Activated T-helper 1 cell treated with anti-CD3 and anti-CD28 coated beads, Interleukin-12 subunit alpha, Interleukin-12 subunit beta, Interleukin-2, Interleukin-4 antibody, amounts not matched to agents 30 ng/mL and 10 ng/mL and 1 ng/mL, durations not matched to agents 14 hours and 24 hours and 36 hours (primary cell): ENCODE measurements around the gene ZNF710. TPM values are rescaled to one million over a fixed set of nuclear protein-coding genes. Genes with fewer than 3 reads are reported as not detected.
A peak's percentile ranks its signal among the peaks of the same experiment; 100 is the strongest.

ENCODE experiments used
- DNase-seq: peaks from one replicate; pipeline ENCODE4 v3.0.0; 2021; ENCODE audit warnings: low spot score
- H3K27ac Mint-ChIP-seq: one replicate; pipeline ENCODE4 v1.8.0; 2021; ENCODE audit warnings: mild to moderate bottlenecking, mixed read lengths
- H3K27me3 Mint-ChIP-seq: one replicate; pipeline ENCODE4 v1.8.0; 2022; ENCODE audit warnings: mild to moderate bottlenecking, moderate library complexity, mixed read lengths; ENCODE audit not compliant: insufficient read depth
- H3K36me3 Mint-ChIP-seq: one replicate; pipeline ENCODE4 v1.8.0; 2021; ENCODE audit warnings: low read depth, mixed read lengths
- H3K4me1 Mint-ChIP-seq: one replicate; pipeline ENCODE4 v1.8.0; 2021; ENCODE audit warnings: low read depth, mixed read lengths
- H3K4me3 Mint-ChIP-seq: one replicate; pipeline ENCODE4 v1.8.0; 2021; ENCODE audit warnings: mild to moderate bottlenecking, moderate library complexity, mixed read lengths
- H3K9me3 Mint-ChIP-seq: one replicate; pipeline ENCODE4 v1.8.0; 2021; ENCODE audit warnings: mixed read lengths
- intact Hi-C: fragments of 100-400 bp; cut with micrococcal nuclease; formaldehyde crosslinking; loops from one replicate; pipeline ENCODE4 v1.15.1; 2024
- total RNA-seq: library from RNA; stranded (reverse); gene quantifications from 2 replicates; pipeline ENCODE4 v1.2.3, GENCODE V29; 2022

Gene ZNF710
- total RNA-seq, 1 donor from 2014 or later: 23.1 TPM

GRCh38 chr15:90028376-90028944, 27.3 kb downstream of the ZNF710 start:
- Mint-ChIP-seq H3K4me3 (no peak overlapping the region), H3K27me3 (no peaks in the 10 kb centered on the region), H3K27ac (no peak overlapping the region), H3K36me3 (peaks cover 5% of the 10 kb centered on the region), H3K9me3 (peaks cover 4% of the 10 kb centered on the region), H3K4me1 (peaks cover 34% of the 10 kb centered on the region)
- DNase-seq: no peak
- intact Hi-C loops: no loop called here

- H3K4me1 Mint-ChIP-seq: peaks cover 40% of the 10 kb centered on the region
- intact Hi-C loops: no loop called here
- H3K4me3 Mint-ChIP-seq: no peak overlapping the region
- H3K9me3 Mint-ChIP-seq: peaks cover 4% of the 10 kb centered on the region
- H3K27me3 Mint-ChIP-seq: no peaks in the 10 kb centered on the region
- peaks cover 5% of the 10 kb centered on the region for H3K36me3 Mint-ChIP-seq
- no peak for DNase-seq
- no peak overlapping the region for H3K27ac Mint-ChIP-seq
These were observed 27.9 kb downstream of the ZNF710 start for GRCh38 chr15:90029024-90029423.

GRCh38 chr15:90030376-90030775, 29.3 kb downstream of the ZNF710 start:
- Mint-ChIP-seq H3K4me3 (no peak overlapping the region), H3K27ac (no peak overlapping the region), H3K27me3 (no peaks in the 10 kb centered on the region), H3K4me1 (peaks cover 47% of the 10 kb centered on the region), H3K36me3 (peaks cover 5% of the 10 kb centered on the region), H3K9me3 (peaks cover 4% of the 10 kb centered on the region)
- DNase-seq: no peak
- intact Hi-C loops: loop anchor here (2.0 to 10.0 kb wide), 2 partner anchors 18 to 374 kb away; no protein-coding TSS in a partner anchor

GRCh38 chr15:90031231-90031791, 30.2 kb downstream of the ZNF710 start:
- Mint-ChIP-seq H3K36me3 (peaks cover 6% of the 10 kb centered on the region), H3K27ac (peak overlapping the region; percentile 44), H3K4me1 (peaks cover 56% of the 10 kb centered on the region), H3K9me3 (peaks cover 4% of the 10 kb centered on the region), H3K27me3 (no peaks in the 10 kb centered on the region), H3K4me3 (peak overlapping the region; percentile 30)
- no peak for DNase-seq
- intact Hi-C loops: loop anchor here (2.0 to 10.0 kb wide), 2 partner anchors 19 to 373 kb away; no protein-coding TSS in a partner anchor

- Mint-ChIP-seq H3K4me1 (peaks cover 70% of the 10 kb centered on the region), H3K4me3 (no peak overlapping the region), H3K27ac (peak overlapping the region; percentile 25), H3K27me3 (no peaks in the 10 kb centered on the region), H3K9me3 (peaks cover 4% of the 10 kb centered on the region), H3K36me3 (peaks cover 6% of the 10 kb centered on the region)
- no peak for DNase-seq
- intact Hi-C loops: loop anchor here (10.0 kb wide), 1 partner anchor 372 kb away; no protein-coding TSS in a partner anchor
These were observed 31.9 kb downstream of the ZNF710 start for GRCh38 chr15:90033006-90033405.

- no peaks in the 10 kb centered on the region for H3K27me3 Mint-ChIP-seq
These were observed 32.3 kb downstream of the ZNF710 start for GRCh38 chr15:90033448-90033847.

GRCh38 chr15:90035095-90035839, 34.1 kb downstream of the ZNF710 start:
- no peak for DNase-seq
- H3K27me3 Mint-ChIP-seq: no peaks in the 10 kb centered on the region
- H3K27ac Mint-ChIP-seq: peak overlapping the region; percentile 69
- H3K9me3 Mint-ChIP-seq: no peaks in the 10 kb centered on the region
- intact Hi-C loops: loop anchor here (10.0 kb wide), 1 partner anchor 370 kb away; no protein-coding TSS in a partner anchor
- H3K4me1 Mint-ChIP-seq: peaks cover 83% of the 10 kb centered on the region
- H3K4me3 Mint-ChIP-seq: no peak overlapping the region
- H3K36me3 Mint-ChIP-seq: peaks cover 5% of the 10 kb centered on the region

More at GRCh38 chr15:90033448-90033847, 32.3 kb downstream of the ZNF710 start:
- peaks cover 7% of the 10 kb centered on the region for H3K36me3 Mint-ChIP-seq
- intact Hi-C loops: loop anchor here (10.0 kb wide), 1 partner anchor 371 kb away; no protein-coding TSS in a partner anchor
- DNase-seq: no peak
- H3K4me1 Mint-ChIP-seq: peaks cover 70% of the 10 kb centered on the region
- peaks cover 3% of the 10 kb centered on the region for H3K9me3 Mint-ChIP-seq
- no peak overlapping the region for H3K4me3 Mint-ChIP-seq
- H3K27ac Mint-ChIP-seq: no peak overlapping the region

- Mint-ChIP-seq H3K4me1 (peaks cover 89% of the 10 kb centered on the region), H3K9me3 (no peaks in the 10 kb centered on the region), H3K36me3 (peaks cover 5% of the 10 kb centered on the region), H3K27ac (no peak overlapping the region), H3K4me3 (no peak overlapping the region), H3K27me3 (no peaks in the 10 kb centered on the region)
- intact Hi-C loops: loop anchor here (10.0 kb wide), 1 partner anchor 369 kb away; no protein-coding TSS in a partner anchor
- DNase-seq: no peak
These were observed 34.7 kb downstream of the ZNF710 start for GRCh38 chr15:90035840-90036230.

- Mint-ChIP-seq H3K27me3 (no peaks in the 10 kb centered on the region), H3K36me3 (peaks cover 5% of the 10 kb centered on the region), H3K9me3 (no peaks in the 10 kb centered on the region), H3K4me1 (peaks cover 89% of the 10 kb centered on the region), H3K27ac (peak overlapping the region; percentile 43), H3K4me3 (peak overlapping the region; percentile 45)
- intact Hi-C loops: loop anchor here (10.0 kb wide), 1 partner anchor 368 kb away; no protein-coding TSS in a partner anchor
- no peak for DNase-seq
These were observed 35.2 kb downstream of the ZNF710 start for GRCh38 chr15:90036343-90036742.

GRCh38 chr15:90036806-90037510, 35.8 kb downstream of the ZNF710 start:
- Mint-ChIP-seq H3K4me1 (peaks cover 84% of the 10 kb centered on the region), H3K27ac (peak overlapping the region; percentile 89), H3K36me3 (peaks cover 5% of the 10 kb centered on the region), H3K27me3 (no peaks in the 10 kb centered on the region), H3K9me3 (no peaks in the 10 kb centered on the region), H3K4me3 (peak overlapping the region; percentile 17)
- no peak for DNase-seq
- intact Hi-C loops: loop anchor here (10.0 kb wide), 1 partner anchor 368 kb away; no protein-coding TSS in a partner anchor

- peak overlapping the region; percentile 17 for H3K4me3 Mint-ChIP-seq
- peak overlapping the region; percentile 89 for H3K27ac Mint-ChIP-seq
- H3K4me1 Mint-ChIP-seq: peaks cover 80% of the 10 kb centered on the region
- H3K27me3 Mint-ChIP-seq: no peaks in the 10 kb centered on the region
- intact Hi-C loops: loop anchor here (10.0 kb wide), 1 partner anchor 367 kb away; no protein-coding TSS in a partner anchor
- peaks cover 5% of the 10 kb centered on the region for H3K36me3 Mint-ChIP-seq
- no peaks in the 10 kb centered on the region for H3K9me3 Mint-ChIP-seq
- no peak for DNase-seq
These were observed 36.4 kb downstream of the ZNF710 start for GRCh38 chr15:90037511-90037860.

- intact Hi-C loops: loop anchor here (1.0 to 10.0 kb wide), 6 partner anchors 21 to 367 kb away; partner anchors contain the start of genes AP3S2 and ZNF710
- H3K27ac Mint-ChIP-seq: peak overlapping the region; percentile 89
- H3K9me3 Mint-ChIP-seq: no peaks in the 10 kb centered on the region
- no peaks in the 10 kb centered on the region for H3K27me3 Mint-ChIP-seq
- peak; percentile 48 for DNase-seq
- H3K4me3 Mint-ChIP-seq: peak overlapping the region; percentile 63
- H3K36me3 Mint-ChIP-seq: peaks cover 5% of the 10 kb centered on the region
- H3K4me1 Mint-ChIP-seq: peaks cover 77% of the 10 kb centered on the region
These were observed 37.0 kb downstream of the ZNF710 start for GRCh38 chr15:90037961-90038631.
